NCI-H1092 treated with DMSO at 0.1 percent for 48 hours (cell line): Measurements from ENCODE around the gene BAZ1B.
"Not testable (repeated sequence)": the region's sequence is repeated elsewhere in the genome, so short reads cannot be mapped to it uniquely, and the experiment has no call there.

Experiments
- DNase-seq: peaks from one replicate; lab custom pipeline; 2025; lab: John Stamatoyannopoulos, UW

The BAZ1B gene

GRCh38 chr7:73426016-73426415 is 96.1 kb downstream of the BAZ1B start:
- no peak for DNase-seq

GRCh38 chr7:73425356-73425983 is 96.6 kb downstream of the BAZ1B start:
- no peak for DNase-seq

GRCh38 chr7:73424489-73424885 is 97.6 kb downstream of the BAZ1B start:
- no peak for DNase-seq

GRCh38 chr7:73423519-73424488 is 98.3 kb downstream of the BAZ1B start:
- DNase-seq: no peak

- DNase-seq: not testable (repeated sequence)
Measured at GRCh38 chr7:73420610-73421009, 101.5 kb downstream of the BAZ1B start.

- DNase-seq: peak; percentile 37
Measured at GRCh38 chr7:73420016-73420415, 102.1 kb downstream of the BAZ1B start.

GRCh38 chr7:73418113-73418703 is 103.9 kb downstream of the BAZ1B start:
- DNase-seq: no peak

GRCh38 chr7:73410541-73411131 is 111.5 kb downstream of the BAZ1B start:
- DNase-seq: not testable (repeated sequence)

- DNase-seq: not testable (repeated sequence)
Measured at GRCh38 chr7:73404860-73405259, 117.2 kb downstream of the BAZ1B start.

- DNase-seq: not testable (repeated sequence)
Measured at GRCh38 chr7:73399185-73400050, 122.7 kb downstream of the BAZ1B start.

GRCh38 chr7:73397521-73398281 is 124.4 kb downstream of the BAZ1B start:
- no peak for DNase-seq

GRCh38 chr7:73395538-73396503 is 126.3 kb downstream of the BAZ1B start:
- no peak for DNase-seq

- no peak for DNase-seq
Measured at GRCh38 chr7:73394422-73394821, 127.7 kb downstream of the BAZ1B start.

GRCh38 chr7:73391396-73391795 is 130.7 kb downstream of the BAZ1B start:
- no peak for DNase-seq
